HG02943 (cell line): ENCODE data around the gene CD109.
"Not testable (repeated sequence)": the region's sequence is repeated elsewhere in the genome, so short reads cannot be mapped to it uniquely, and the experiment has no call there.

Experiments used
- ATAC-seq: cut with Tn5 transposase; IDR thresholded peaks from one replicate; pipeline ENCODE4 v1.9.1; 2021; ENCODE audit warnings: mild to moderate bottlenecking, low read depth, moderate library complexity; ENCODE audit not compliant: unreplicated experiment

Gene CD109

GRCh38 chr6:73830119-73830518 is 134.1 kb downstream of the CD109 start:
- no peak for ATAC-seq

- ATAC-seq, result no peak
These were observed 136.3 kb downstream of the CD109 start for GRCh38 chr6:73832313-73832712.

GRCh38 chr6:73844696-73845095 is 148.7 kb downstream of the CD109 start:
- ATAC-seq, result not testable (repeated sequence)

GRCh38 chr6:73851048-73851447 is 155.0 kb downstream of the CD109 start:
- ATAC-seq, result not testable (repeated sequence)

GRCh38 chr6:73854998-73855718 is 159.2 kb downstream of the CD109 start:
- ATAC-seq, result no peak

GRCh38 chr6:73857341-73857890 is 161.4 kb downstream of the CD109 start:
- no peak for ATAC-seq

GRCh38 chr6:73858376-73858775 is 162.4 kb downstream of the CD109 start:
- no peak for ATAC-seq

- ATAC-seq, result no peak
These were observed 164.3 kb downstream of the CD109 start for GRCh38 chr6:73860303-73860702.

- no peak for ATAC-seq
These were observed 170.3 kb downstream of the CD109 start for GRCh38 chr6:73866305-73866704.

GRCh38 chr6:73867411-73867810 is 171.4 kb downstream of the CD109 start:
- no peak for ATAC-seq

GRCh38 chr6:73870907-73871306 is 174.9 kb downstream of the CD109 start:
- no peak for ATAC-seq

- no peak for ATAC-seq
These were observed 177.1 kb downstream of the CD109 start for GRCh38 chr6:73873081-73873480.
